ENCODE results near the gene MON1A. TPM values are rescaled to one million over a fixed set of nuclear protein-coding genes. Genes with fewer than 3 reads are reported as not detected.

Gene MON1A
- 7.7 and 20.5 TPM in 2 replicates for total RNA-seq

GRCh38 chr3:49929291-49930167 is at the start of gene MON1A:
TSS of gene MON1A (minus strand) at chr3:49929811. CDS start at chr3:49913346, 16,465 bp downstream.

GRCh38 chr3:49939858-49940666 is 10.5 kb upstream of the MON1A start, which contains the start of gene RBM6:
TSS of gene RBM6 (plus strand) at chr3:49940150. CDS start at chr3:49962642, 22,492 bp downstream.

GRCh38 chr3:49903451-49904424 is 25.9 kb downstream of the MON1A start, which contains the start of gene MST1R:
TSS of gene MST1R (minus strand) at chr3:49903873. CDS start at chr3:49903609, 264 bp downstream.

GRCh38 chr3:49869525-49870126 is 60.0 kb downstream of the MON1A start, which contains the start of gene CAMKV:
TSS of gene CAMKV (minus strand) at chr3:49869906. CDS start at chr3:49862388, 7,518 bp downstream.

Small RNA genes within 50 kb of the gene (small RNA-seq; reads per million reads assigned to genes)
- not detected for gene RN7SL217P (ENCODE audit: low replicate concordance)

Other genes starting within 250 kb of the MON1A start
- gene MST1, start 240.3 kb downstream of the MON1A start, total RNA-seq, result 5.7 and 5.9 TPM in 2 replicates
- gene RNF123, start 240.3 kb downstream of the MON1A start, total RNA-seq, result 34.8 and 39.7 TPM in 2 replicates
- gene AMIGO3, start 210.1 kb downstream of the MON1A start, total RNA-seq, result 2.1 and 2.4 TPM in 2 replicates
- 63.6 and 132 TPM in 2 replicates for gene GMPPB, start 205.9 kb downstream of the MON1A start, total RNA-seq
- 50.3 and 52.1 TPM in 2 replicates for gene IP6K1, start 143.3 kb downstream of the MON1A start, total RNA-seq
- not detected in 2 replicates for gene CDHR4, start 129.9 kb downstream of the MON1A start, total RNA-seq
- 4.4 and 4.6 TPM in 2 replicates for gene INKA1, start 126.5 kb downstream of the MON1A start, total RNA-seq
- gene UBA7, start 115.9 kb downstream of the MON1A start, total RNA-seq, result 27.9 and 44.2 TPM in 2 replicates
- gene TRAIP, start 73.2 kb downstream of the MON1A start, total RNA-seq, result 0.66 and 8.2 TPM in 2 replicates
- gene CAMKV, start 59.9 kb downstream of the MON1A start, total RNA-seq, result not detected in 2 replicates
- 0.43 and 1.3 TPM in 2 replicates for gene MST1R, start 25.9 kb downstream of the MON1A start, total RNA-seq
- gene RBM6, start 10.3 kb upstream of the MON1A start, total RNA-seq, result 45.4 and 48.4 TPM in 2 replicates
- 118 and 167 TPM in 2 replicates for gene RBM5, start 159.1 kb upstream of the MON1A start, total RNA-seq
- gene SEMA3F, start 225.5 kb upstream of the MON1A start, total RNA-seq, result under 0.01 and 0.43 TPM in 2 replicates